PC-9 (cell line): ENCODE measurements around the gene PDCD1LG2. TPM values are rescaled to one million over a fixed set of nuclear protein-coding genes. Genes with fewer than 3 reads are reported as not detected.

Experiments used
- BruUV-seq: library from RNA; stranded (reverse); fragments of 400-500 nt; replicated peaks from 2 replicates; lab custom pipeline; 2021; lab: Mats Ljungman, UMichigan
- CTCF ChIA-PET: fragments of 300-600 bp; sonication (Branson Sonifier 250); formaldehyde crosslinking; loops from one replicate; lab custom pipeline; 2022; ENCODE audit warnings: antibody characterized with exemption; lab: Charles Lee
- POLR2A ChIA-PET: fragments of 300-600 bp; sonication (Branson Sonifier 250); formaldehyde crosslinking; loops from one replicate; lab custom pipeline; 2022; ENCODE audit warnings: antibody characterized with exemption; ENCODE audit not compliant: unreplicated experiment; lab: Charles Lee
- DNase-seq, 2 experiments: peaks; one replicate each; pipeline versions ENCODE4 v3.0.0 to v3.0.0-alpha.2; 2015 to 2022; ENCODE audit warnings: mixed read lengths in 1 of 2
- H2AFZ ChIP-seq: fragments of 200-600 bp; sonication (generic); 2 replicates; pipeline ENCODE4 v1.8.1; 2017; ENCODE audit warnings: antibody characterized with exemption
- H3F3A ChIP-seq: fragments of 200-600 bp; sonication (generic); 2 replicates; pipeline ENCODE4 v1.8.1; 2017; ENCODE audit warnings: antibody characterized with exemption, mild to moderate bottlenecking, low read depth; ENCODE audit not compliant: insufficient read depth
- H3K27ac ChIP-seq: fragments of 200-600 bp; sonication (generic); 2 replicates; pipeline ENCODE4 v1.6.1; 2016; ENCODE audit warnings: mixed run types
- H3K27me3 ChIP-seq: fragments of 200-600 bp; sonication (generic); 2 replicates; pipeline ENCODE4 v1.6.1; 2016; ENCODE audit warnings: low read depth, mixed run types; ENCODE audit not compliant: insufficient read depth
- H3K36me3 ChIP-seq: fragments of 200-600 bp; sonication (generic); 2 replicates; pipeline ENCODE4 v1.6.1; 2016; ENCODE audit warnings: low read depth, mixed run types
- H3K4me1 ChIP-seq: fragments of 200-600 bp; sonication (generic); replicated peaks from 2 replicates; pipeline ENCODE4 v1.6.1; 2016; ENCODE audit warnings: mixed run types; ENCODE audit not compliant: insufficient read depth
- H3K4me2 ChIP-seq: fragments of 200-600 bp; sonication (generic); 2 replicates; pipeline ENCODE4 v1.6.1; 2017; ENCODE audit warnings: mixed run types
- H3K4me3 ChIP-seq: fragments of 200-600 bp; sonication (generic); 2 replicates; pipeline ENCODE4 v1.6.1; 2016; ENCODE audit warnings: mixed run types
- H3K79me2 ChIP-seq: fragments of 200-600 bp; sonication (generic); 2 replicates; pipeline ENCODE4 v1.6.1; 2017; ENCODE audit warnings: low read depth, mixed run types
- H3K9me2 ChIP-seq: fragments of 200-600 bp; sonication (generic); 2 replicates; pipeline ENCODE4 v1.8.1; 2017; ENCODE audit warnings: mild to moderate bottlenecking; ENCODE audit not compliant: insufficient read depth
- H3K9me3 ChIP-seq: fragments of 200-600 bp; sonication (generic); 2 replicates; pipeline ENCODE4 v1.8.1; 2016; ENCODE audit warnings: low read depth; ENCODE audit not compliant: insufficient read depth
- H4K20me1 ChIP-seq: fragments of 200-600 bp; sonication (generic); 2 replicates; pipeline ENCODE4 v1.8.1; 2017; ENCODE audit not compliant: insufficient read depth
- EZH2 ChIP-seq: fragments of 200-600 bp; sonication (generic); IDR thresholded peaks from 2 replicates; pipeline ENCODE4 v1.8.0; 2017; ENCODE audit warnings: antibody characterized with exemption, low read depth
- intact Hi-C: fragments of 100-400 bp; cut with micrococcal nuclease; formaldehyde crosslinking; loops from one replicate; pipeline ENCODE4 v1.10.0; 2022; ENCODE audit not compliant: unreplicated experiment
- total RNA-seq: library from RNA; stranded (reverse); gene quantifications from 2 replicates; pipeline ENCODE4 v1.2.3, GENCODE V29; 2021
- TF ChIP-seq, protein P1 (sequence below): fragments of 200-600 bp; sonication (generic); conservative IDR thresholded peaks from 2 replicates; pipeline ENCODE4 v1.6.1; 2017; ENCODE audit warnings: mixed run types, antibody characterized with exemption, mild to moderate bottlenecking, moderate library complexity

Gene PDCD1LG2
- total RNA-seq, 1 experiment from 2014 or later: 1.4 TPM

- H3K27ac ChIP-seq: no peak overlapping the region
- intact Hi-C loops: no loop called here
- no peaks in the 10 kb centered on the region for H3K27me3 ChIP-seq
- H3K79me2 ChIP-seq: no peaks in the 10 kb centered on the region
- H3K4me1 ChIP-seq: no peaks in the 10 kb centered on the region
- H4K20me1 ChIP-seq: no peaks in the 10 kb centered on the region
- ChIA-PET CTCF (no interaction called here), POLR2A (no interaction called here)
- H3F3A ChIP-seq: no peaks in the 10 kb centered on the region
- TF ChIP-seq EZH2: no peak
- TF ChIP-seq, protein P1, sequence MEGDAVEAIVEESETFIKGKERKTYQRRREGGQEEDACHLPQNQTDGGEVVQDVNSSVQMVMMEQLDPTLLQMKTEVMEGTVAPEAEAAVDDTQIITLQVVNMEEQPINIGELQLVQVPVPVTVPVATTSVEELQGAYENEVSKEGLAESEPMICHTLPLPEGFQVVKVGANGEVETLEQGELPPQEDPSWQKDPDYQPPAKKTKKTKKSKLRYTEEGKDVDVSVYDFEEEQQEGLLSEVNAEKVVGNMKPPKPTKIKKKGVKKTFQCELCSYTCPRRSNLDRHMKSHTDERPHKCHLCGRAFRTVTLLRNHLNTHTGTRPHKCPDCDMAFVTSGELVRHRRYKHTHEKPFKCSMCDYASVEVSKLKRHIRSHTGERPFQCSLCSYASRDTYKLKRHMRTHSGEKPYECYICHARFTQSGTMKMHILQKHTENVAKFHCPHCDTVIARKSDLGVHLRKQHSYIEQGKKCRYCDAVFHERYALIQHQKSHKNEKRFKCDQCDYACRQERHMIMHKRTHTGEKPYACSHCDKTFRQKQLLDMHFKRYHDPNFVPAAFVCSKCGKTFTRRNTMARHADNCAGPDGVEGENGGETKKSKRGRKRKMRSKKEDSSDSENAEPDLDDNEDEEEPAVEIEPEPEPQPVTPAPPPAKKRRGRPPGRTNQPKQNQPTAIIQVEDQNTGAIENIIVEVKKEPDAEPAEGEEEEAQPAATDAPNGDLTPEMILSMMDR: no peak
- no peaks in the 10 kb centered on the region for H3K9me3 ChIP-seq
- H3K36me3 ChIP-seq: no peaks in the 10 kb centered on the region
- no peak overlapping the region for H3K4me2 ChIP-seq
- H2AFZ ChIP-seq: no peak overlapping the region
- no peak overlapping the region for H3K4me3 ChIP-seq
- no TSS peak for BruUV-seq
- no peak for DNase-seq
- no peaks in the 10 kb centered on the region for H3K9me2 ChIP-seq
These were observed 43.6 kb upstream of the PDCD1LG2 start for GRCh38 chr9:5466766-5467165.

DNA sequence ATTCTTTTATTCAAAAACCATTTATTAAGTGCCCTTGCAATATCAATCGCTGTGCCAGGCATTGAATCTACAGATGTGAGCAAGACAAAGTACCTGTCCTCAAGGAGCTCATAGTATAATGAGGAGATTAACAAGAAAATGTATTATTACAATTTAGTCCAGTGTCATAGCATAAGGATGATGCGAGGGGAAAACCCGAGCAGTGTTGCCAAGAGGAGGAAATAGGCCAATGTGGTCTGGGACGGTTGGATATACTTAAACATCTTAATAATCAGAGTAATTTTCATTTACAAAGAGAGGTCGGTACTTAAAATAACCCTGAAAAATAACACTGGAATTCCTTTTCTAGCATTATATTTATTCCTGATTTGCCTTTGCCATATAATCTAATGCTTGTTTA lies 41.5 kb upstream of the PDCD1LG2 start:
- DNase-seq: no peak
- no peak overlapping the region for H3K27ac ChIP-seq
- no peaks in the 10 kb centered on the region for H3K9me3 ChIP-seq
- no peaks in the 10 kb centered on the region for H3K79me2 ChIP-seq
- intact Hi-C loops: no loop called here
- H3K4me3 ChIP-seq: no peak overlapping the region
- H3K4me2 ChIP-seq: no peak overlapping the region
- H3K4me1 ChIP-seq: no peaks in the 10 kb centered on the region
- H3K9me2 ChIP-seq: no peaks in the 10 kb centered on the region
- H3F3A ChIP-seq: no peaks in the 10 kb centered on the region
- no peak for TF ChIP-seq EZH2
- TF ChIP-seq, protein P1: no peak
- CTCF ChIA-PET: no interaction called here
- H3K27me3 ChIP-seq: no peaks in the 10 kb centered on the region
- POLR2A ChIA-PET: no interaction called here
- no peaks in the 10 kb centered on the region for H4K20me1 ChIP-seq
- H3K36me3 ChIP-seq: no peaks in the 10 kb centered on the region
- no TSS peak for BruUV-seq
- H2AFZ ChIP-seq: no peak overlapping the region

GRCh38 chr9:5470122-5470521 lies 40.2 kb upstream of the PDCD1LG2 start:
- H3K27ac ChIP-seq: no peak overlapping the region
- H4K20me1 ChIP-seq: no peaks in the 10 kb centered on the region
- H3K9me2 ChIP-seq: no peaks in the 10 kb centered on the region
- H2AFZ ChIP-seq: no peak overlapping the region
- ChIA-PET POLR2A (no interaction called here), CTCF (no interaction called here)
- H3F3A ChIP-seq: no peaks in the 10 kb centered on the region
- intact Hi-C loops: no loop called here
- TF ChIP-seq, protein P1: no peak
- BruUV-seq: no TSS peak
- no peaks in the 10 kb centered on the region for H3K27me3 ChIP-seq
- H3K9me3 ChIP-seq: no peaks in the 10 kb centered on the region
- H3K4me1 ChIP-seq: no peaks in the 10 kb centered on the region
- no peak overlapping the region for H3K4me3 ChIP-seq
- no peak for DNase-seq
- no peak overlapping the region for H3K4me2 ChIP-seq
- H3K36me3 ChIP-seq: no peaks in the 10 kb centered on the region
- H3K79me2 ChIP-seq: no peaks in the 10 kb centered on the region
